ENCODE results near the gene ATP11A.
"Not testable (repeated sequence)": the region's sequence is repeated elsewhere in the genome, so short reads cannot be mapped to it uniquely, and the experiment has no call there.

ATP11A gene

GRCh38 chr13:112838842-112839117 lies 148.9 kb downstream of the ATP11A start:
- no peak overlapping the region for H3K4me3 ChIP-seq (ENCODE audit: low read length)
- DNase-seq (ENCODE audit: low read depth, low spot score), result no peak

- no peak overlapping the region for H3K4me3 ChIP-seq (ENCODE audit: low read length)
- DNase-seq (ENCODE audit: low read depth, low spot score), result no peak
Measured at GRCh38 chr13:112839356-112840105, 149.7 kb downstream of the ATP11A start.

GRCh38 chr13:112840472-112841302 lies 150.8 kb downstream of the ATP11A start:
- H3K4me3 ChIP-seq (ENCODE audit: low read length), result no peak overlapping the region
- DNase-seq (ENCODE audit: low read depth, low spot score), result no peak

GRCh38 chr13:112841303-112842015 lies 151.6 kb downstream of the ATP11A start:
- not testable (repeated sequence) for H3K4me3 ChIP-seq (ENCODE audit: low read length); DNase-seq (ENCODE audit: low read depth, low spot score)

DNA sequence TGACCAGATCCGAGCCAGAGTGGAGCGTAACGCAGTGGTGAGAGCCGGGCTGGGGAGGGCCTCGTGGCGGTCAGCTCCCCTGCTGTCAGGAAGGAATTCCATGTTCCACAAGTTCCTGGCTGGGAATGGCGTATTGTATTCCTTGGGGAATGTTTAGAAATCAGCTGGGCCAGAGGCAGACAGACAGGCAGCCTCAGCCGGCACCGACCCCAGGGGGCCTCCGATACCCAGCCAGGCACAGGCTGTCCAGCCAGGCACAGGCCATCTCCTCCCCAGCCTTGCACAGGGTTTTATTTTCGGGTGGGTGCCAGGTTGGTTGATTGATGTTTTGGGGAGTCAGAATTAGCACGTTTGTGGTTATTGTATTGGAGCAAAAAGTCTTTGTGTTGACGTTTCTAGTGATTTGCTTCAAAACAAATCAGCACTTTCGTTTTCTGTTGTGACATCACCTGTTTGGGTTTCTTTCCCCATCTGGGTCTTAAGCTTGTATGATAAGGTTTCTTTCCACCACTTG lies 152.6 kb downstream of the ATP11A start:
- no peak for DNase-seq (ENCODE audit: low read depth, low spot score)

DNA sequence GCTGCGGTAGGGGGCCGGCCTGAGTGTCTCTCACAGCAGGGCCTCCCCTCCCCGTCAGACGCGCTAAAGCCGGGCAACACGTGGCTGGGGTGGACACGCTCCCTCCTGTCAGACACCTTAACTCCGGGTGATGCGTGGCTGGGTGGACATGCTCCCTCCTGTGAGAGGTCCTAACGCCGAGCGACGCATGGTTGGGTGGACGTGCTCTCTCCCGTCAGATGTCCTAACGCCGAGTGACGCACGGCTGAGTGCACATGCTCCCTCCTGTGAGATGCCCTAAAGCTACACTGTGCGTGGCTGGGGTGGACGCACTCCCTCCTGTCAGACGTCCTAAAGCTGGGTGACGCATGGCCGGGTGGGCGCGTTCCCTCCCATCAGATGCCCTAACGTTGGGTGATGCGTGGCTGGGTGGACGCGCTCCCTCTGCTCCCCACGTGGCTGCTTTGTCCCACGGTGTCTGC lies 153.1 kb downstream of the ATP11A start:
- no peak overlapping the region for H3K4me3 ChIP-seq (ENCODE audit: low read length)
- DNase-seq (ENCODE audit: low read depth, low spot score), result no peak

More for the DNA sequence above, 152.6 kb downstream of the ATP11A start:
- H3K4me3 ChIP-seq (ENCODE audit: low read length), result no peak overlapping the region

DNA sequence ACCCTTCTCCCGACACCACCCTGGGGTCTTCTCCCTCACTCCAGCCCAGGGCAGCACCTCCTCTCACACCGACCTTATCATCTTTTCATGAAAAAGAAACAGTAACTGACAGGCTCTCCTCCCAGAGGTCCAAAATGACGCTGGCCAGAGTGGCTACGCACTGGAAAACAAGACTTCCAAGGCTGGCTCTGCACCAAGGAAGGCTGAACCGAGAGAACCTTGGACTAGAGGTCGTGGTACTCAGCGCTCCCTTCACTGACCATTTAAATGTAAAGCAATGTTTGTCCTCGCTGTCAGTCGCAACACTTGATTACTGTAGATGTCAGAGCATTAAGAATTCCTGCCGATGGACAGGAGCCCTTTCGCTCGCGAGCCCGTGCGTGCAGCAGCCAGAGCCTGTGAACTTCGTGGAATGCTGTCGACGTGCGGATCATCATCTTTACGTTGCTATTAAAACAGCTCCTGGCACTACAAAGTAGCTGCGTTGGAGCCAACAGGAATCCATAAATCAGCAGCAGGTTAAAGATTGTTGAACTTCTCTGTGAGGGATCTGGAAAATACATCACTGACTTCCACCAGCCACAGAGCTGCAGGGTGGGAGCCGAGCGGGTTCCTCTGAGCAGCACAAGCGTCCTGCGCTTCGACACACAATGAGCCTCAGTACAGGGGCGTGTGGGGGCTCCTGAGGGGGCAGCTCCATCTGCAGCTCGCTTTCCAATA lies 153.7 kb downstream of the ATP11A start:
- no peak for DNase-seq (ENCODE audit: low read depth, low spot score)
- no peak overlapping the region for H3K4me3 ChIP-seq (ENCODE audit: low read length)

- no peak overlapping the region for H3K4me3 ChIP-seq (ENCODE audit: low read length)
- DNase-seq (ENCODE audit: low read depth, low spot score), result no peak
Measured at GRCh38 chr13:112844411-112844810, 154.6 kb downstream of the ATP11A start.

DNA sequence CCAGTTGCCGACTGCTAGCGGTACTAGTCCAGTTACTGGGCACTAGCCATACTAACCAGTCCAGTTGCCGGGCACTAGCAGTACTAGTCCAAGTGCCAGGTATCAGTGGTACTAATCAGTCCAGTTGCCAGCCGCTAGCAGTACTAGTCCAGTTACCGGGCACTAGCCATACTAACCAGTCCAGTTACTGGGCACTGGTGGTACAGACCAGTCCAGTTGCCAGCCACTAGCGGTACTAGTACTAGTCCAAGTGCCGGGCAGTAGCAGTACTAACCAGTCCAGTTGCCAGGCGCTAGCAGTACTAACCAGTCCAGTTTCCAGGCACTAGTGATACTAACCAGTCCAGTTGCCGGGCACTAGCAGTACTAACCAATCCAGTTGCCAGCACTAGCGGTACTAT lies 155.0 kb downstream of the ATP11A start:
- H3K4me3 ChIP-seq (ENCODE audit: low read length), result no peak overlapping the region
- no peak for DNase-seq (ENCODE audit: low read depth, low spot score)

DNA sequence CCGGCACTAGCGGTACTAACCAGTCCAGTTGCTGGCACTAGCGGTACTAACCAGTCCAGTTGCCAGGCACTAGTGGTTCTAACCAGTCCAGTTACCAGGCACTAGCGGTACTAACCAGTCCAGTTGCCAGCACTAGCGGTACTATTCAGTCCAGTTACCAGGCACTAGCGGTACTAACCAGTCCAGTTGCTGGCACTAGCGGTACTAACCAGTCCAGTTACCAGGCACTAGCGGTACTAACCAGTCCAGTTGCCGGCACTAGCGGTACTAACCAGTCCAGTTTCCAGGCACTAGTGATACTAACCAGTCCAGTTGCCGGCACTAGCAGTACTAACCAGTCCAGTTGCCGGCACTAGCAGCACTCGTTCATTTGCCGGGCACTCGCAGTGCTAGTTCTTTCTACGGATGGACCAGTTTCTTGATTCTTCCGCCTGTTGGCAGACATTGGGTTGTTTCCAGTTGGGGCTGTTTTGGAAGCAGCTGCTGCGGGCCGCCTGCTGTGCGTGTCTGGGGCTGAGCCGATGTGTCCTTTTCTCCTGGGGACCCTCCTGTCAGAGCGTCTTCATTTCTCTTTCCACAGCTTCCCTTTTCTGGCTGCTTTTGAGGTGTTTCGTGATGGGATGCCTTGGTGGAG lies 155.8 kb downstream of the ATP11A start:
- H3K4me3 ChIP-seq (ENCODE audit: low read length), result no peak overlapping the region
- no peak for DNase-seq (ENCODE audit: low read depth, low spot score)

- no peak for DNase-seq (ENCODE audit: low read depth, low spot score)
- no peak overlapping the region for H3K4me3 ChIP-seq (ENCODE audit: low read length)
Measured at GRCh38 chr13:112846411-112847115, 156.7 kb downstream of the ATP11A start.

GRCh38 chr13:112849500-112849899 lies 159.7 kb downstream of the ATP11A start:
- H3K4me3 ChIP-seq (ENCODE audit: low read length), result no peak overlapping the region
- peak; percentile 75 for DNase-seq (ENCODE audit: low read depth, low spot score)

GRCh38 chr13:112850273-112850672 lies 160.4 kb downstream of the ATP11A start:
- DNase-seq (ENCODE audit: low read depth, low spot score), result no peak

DNA sequence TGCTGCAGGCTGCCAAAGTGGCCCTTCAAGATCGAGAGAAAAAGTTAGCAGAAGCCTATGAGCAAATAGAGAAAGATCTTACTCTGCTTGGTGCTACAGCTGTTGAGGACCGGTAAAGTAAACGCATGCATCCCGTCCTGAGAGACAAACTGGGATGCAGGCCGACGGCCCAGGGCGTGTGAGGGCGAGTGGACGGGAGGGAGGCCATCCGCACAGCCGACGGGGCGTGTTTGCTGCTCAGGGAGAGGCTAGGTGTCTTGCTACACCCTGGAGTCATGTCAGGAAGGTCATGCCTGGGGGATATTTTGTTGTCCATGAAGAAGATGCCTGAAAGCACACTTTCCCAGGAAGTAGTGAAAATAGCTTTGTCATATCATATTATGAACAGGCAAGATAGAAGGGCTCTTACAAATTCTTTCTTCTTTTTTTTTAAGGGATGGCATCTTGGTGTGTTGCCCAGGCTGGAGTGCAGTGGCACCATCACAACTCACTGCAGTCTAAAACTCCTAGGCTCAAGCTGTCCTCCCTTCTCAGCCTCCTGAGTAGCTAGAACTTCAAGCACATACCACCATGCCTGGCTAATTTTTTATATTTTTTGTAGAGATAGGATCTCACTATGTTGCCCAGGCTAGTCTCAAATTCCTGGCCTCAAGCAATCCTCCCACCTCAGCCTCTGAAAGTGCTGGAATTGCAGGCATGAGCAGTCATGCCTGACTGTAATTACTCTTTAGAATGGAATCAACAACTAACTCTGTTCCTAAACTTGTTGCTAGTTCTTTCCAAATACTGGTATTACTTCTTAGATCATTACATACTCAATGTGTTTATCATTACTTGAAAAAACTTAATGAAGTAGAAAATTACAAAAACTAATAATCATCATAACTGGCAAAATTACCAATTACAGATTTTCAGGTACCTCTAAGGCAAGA lies 161.5 kb downstream of the ATP11A start:
- no peak for DNase-seq (ENCODE audit: low read depth, low spot score)
- no peak overlapping the region for H3K4me3 ChIP-seq (ENCODE audit: low read length)

More at GRCh38 chr13:112850273-112850672, 160.4 kb downstream of the ATP11A start:
- no peak overlapping the region for H3K4me3 ChIP-seq (ENCODE audit: low read length)

- H3K4me3 ChIP-seq (ENCODE audit: low read length), result no peak overlapping the region
- DNase-seq (ENCODE audit: low read depth, low spot score), result no peak
Measured at GRCh38 chr13:112852392-112852791, 162.6 kb downstream of the ATP11A start.

- DNase-seq (ENCODE audit: low read depth, low spot score), result no peak
- no peak overlapping the region for H3K4me3 ChIP-seq (ENCODE audit: low read length)
Measured at GRCh38 chr13:112852808-112853207, 163.0 kb downstream of the ATP11A start.

GRCh38 chr13:112854321-112854720 lies 164.5 kb downstream of the ATP11A start:
- H3K4me3 ChIP-seq (ENCODE audit: low read length), result no peak overlapping the region
- DNase-seq (ENCODE audit: low read depth, low spot score), result no peak
